ENCODE data around the gene ADGRF5. TPM values are rescaled to one million over a fixed set of nuclear protein-coding genes. Genes with fewer than 3 reads are reported as not detected.
"Not testable (repeated sequence)": the region's sequence is repeated elsewhere in the genome, so short reads cannot be mapped to it uniquely, and the experiment has no call there.

Gene ADGRF5
- total RNA-seq, 4 donors from 2014 or later: 3.8 to 9.9 (median 5.4) TPM

GRCh38 chr6:46838033-46838432, 83.7 kb downstream of the ADGRF5 start:
- no peak overlapping the region for H3K4me3 ChIP-seq
- no peaks in the 10 kb centered on the region for H3K4me1 ChIP-seq
- peaks cover 0 to 27% (median 0%) of the 10 kb centered on the region in 3 donors for H3K36me3 ChIP-seq
- peaks cover 0 to 7% (median 3%) of the 10 kb centered on the region in 4 donors for H3K9me3 ChIP-seq
- no peaks in the 10 kb centered on the region for H3K27me3 ChIP-seq
- no peak for DNase-seq
- H3K27ac ChIP-seq: no peak overlapping the region
- TF ChIP-seq CTCF (IDR thresholded peaks at IDR 0.05): no peak
- TF ChIP-seq POLR2A (IDR thresholded peaks at IDR 0.05): no peak

GRCh38 chr6:46834991-46835390, 86.7 kb downstream of the ADGRF5 start:
- H3K27ac ChIP-seq, DNase-seq, H3K4me1 ChIP-seq, H3K27me3 ChIP-seq, H3K4me3 ChIP-seq, H3K9me3 ChIP-seq: not testable (repeated sequence)
- H3K36me3 ChIP-seq: peaks cover 0 to 29% (median 0%) of the 10 kb centered on the region in 3 donors

- not testable (repeated sequence) for H3K4me3 ChIP-seq, H3K27me3 ChIP-seq, DNase-seq, H3K9me3 ChIP-seq, H3K27ac ChIP-seq, H3K4me1 ChIP-seq
- peaks cover 0 to 32% (median 0%) of the 10 kb centered on the region in 3 donors for H3K36me3 ChIP-seq
Measured at GRCh38 chr6:46834257-46834916, 87.4 kb downstream of the ADGRF5 start.

- no peak for TF ChIP-seq POLR2A (IDR thresholded peaks at IDR 0.05)
- no peak for TF ChIP-seq CTCF (IDR thresholded peaks at IDR 0.05)
- no peak overlapping the region for H3K4me3 ChIP-seq
- H3K9me3 ChIP-seq: no peaks in the 10 kb centered on the region
- DNase-seq: no peak
- H3K36me3 ChIP-seq: peaks cover 0 to 23% (median 0%) of the 10 kb centered on the region in 3 donors
- no peak overlapping the region for H3K27ac ChIP-seq
- no peaks in the 10 kb centered on the region for H3K27me3 ChIP-seq
- no peaks in the 10 kb centered on the region for H3K4me1 ChIP-seq
Measured at GRCh38 chr6:46832816-46833215, 88.9 kb downstream of the ADGRF5 start.

- Histone ChIP-seq H3K27me3 (no peaks in the 10 kb centered on the region), H3K36me3 (peaks cover 0 to 25% (median 0%) of the 10 kb centered on the region in 3 donors), H3K9me3 (no peaks in the 10 kb centered on the region), H3K4me1 (peaks cover 0 to 2% (median 0%) of the 10 kb centered on the region in 4 donors), H3K27ac (no peak overlapping the region), H3K4me3 (no peak overlapping the region)
- TF ChIP-seq POLR2A (IDR thresholded peaks at IDR 0.05) (no peak), CTCF (IDR thresholded peaks at IDR 0.05) (no peak)
- DNase-seq: no peak
Measured at GRCh38 chr6:46828939-46829338, 92.8 kb downstream of the ADGRF5 start.

- no peak overlapping the region for H3K4me3 ChIP-seq
- no peak for DNase-seq
- no peaks in the 10 kb centered on the region for H3K9me3 ChIP-seq
- peaks cover 0 to 22% (median 0%) of the 10 kb centered on the region in 3 donors for H3K36me3 ChIP-seq
- H3K27me3 ChIP-seq: no peaks in the 10 kb centered on the region
- peaks cover 0 to 16% (median 1%) of the 10 kb centered on the region in 4 donors for H3K4me1 ChIP-seq
- peak in 1 of 2 donors; percentile 25 for TF ChIP-seq POLR2A (IDR thresholded peaks at IDR 0.05)
- no peak for TF ChIP-seq CTCF (IDR thresholded peaks at IDR 0.05)
- H3K27ac ChIP-seq: peak overlapping the region in 2 of 4 donors; percentile 26 to 50
Measured at GRCh38 chr6:46821458-46821881, 100.3 kb downstream of the ADGRF5 start.

Data from Peyer's patch (tissue), 4 donors.